PFSK-1 (cell line): ENCODE data around the gene UBA7.

Source experiments
- FOXP2 ChIP-seq: optimal IDR thresholded peaks from 2 replicates; pipeline ENCODE3; 2011; ENCODE audit warnings: borderline replicate concordance, control low read depth, inconsistent platforms; ENCODE audit not compliant: insufficient read depth; ENCODE audit errors: extremely low read length, extremely low read depth
- POLR2AphosphoS5 ChIP-seq: IDR thresholded peaks from 2 replicates; pipeline ENCODE4 v1.6.1; 2012; ENCODE audit warnings: low read depth, mild to moderate bottlenecking, control low read depth, low read length, moderate library complexity
- REST ChIP-seq, 2 experiments: IDR thresholded peaks; 2 replicates each; pipeline versions ENCODE4 v1.6.1 to v1.8.0; 2011 to 2012; ENCODE audit warnings: low read depth in 2 of 2, low read length in 2 of 2, control low read depth in 1 of 2, inconsistent platforms in 1 of 2, mild to moderate bottlenecking in 1 of 2, moderate library complexity in 1 of 2; ENCODE audit not compliant: insufficient read depth in 1 of 2
- SIN3A ChIP-seq: IDR thresholded peaks from 2 replicates; pipeline ENCODE4 v1.6.1; 2012; ENCODE audit warnings: mild to moderate bottlenecking, low read length, moderate library complexity, borderline replicate concordance; ENCODE audit not compliant: insufficient read depth
- TAF1 ChIP-seq: IDR thresholded peaks from 2 replicates; pipeline ENCODE4 v1.6.1; 2012; ENCODE audit warnings: low read length, control low read depth, borderline replicate concordance; ENCODE audit not compliant: insufficient read depth

Gene UBA7

GRCh38 chr3:49794926-49795905 is 18.5 kb downstream of the UBA7 start:
- TF ChIP-seq POLR2AphosphoS5, result no peak
- TF ChIP-seq REST (IDR thresholded peaks at IDR 0.05; ENCODE audit: insufficient read depth in 1 of 2, low read depth in 2 of 2, low read length in 2 of 2), result no peak
- TF ChIP-seq SIN3A, result no peak
- TF ChIP-seq TAF1, result no peak
- no peak for TF ChIP-seq FOXP2

- TF ChIP-seq FOXP2, result no peak
- TF ChIP-seq SIN3A, result no peak
- no peak for TF ChIP-seq POLR2AphosphoS5
- TF ChIP-seq REST (IDR thresholded peaks at IDR 0.05; ENCODE audit: insufficient read depth in 1 of 2, low read depth in 2 of 2, low read length in 2 of 2), result no peak
- TF ChIP-seq TAF1, result no peak
Measured at GRCh38 chr3:49794431-49794830, 19.3 kb downstream of the UBA7 start.

GRCh38 chr3:49793486-49794085 is 20.2 kb downstream of the UBA7 start:
- TF ChIP-seq REST (IDR thresholded peaks at IDR 0.05; ENCODE audit: insufficient read depth in 1 of 2, low read depth in 2 of 2, low read length in 2 of 2), result no peak
- no peak for TF ChIP-seq SIN3A
- no peak for TF ChIP-seq FOXP2
- no peak for TF ChIP-seq TAF1
- no peak for TF ChIP-seq POLR2AphosphoS5

GRCh38 chr3:49792371-49793150 is 21.2 kb downstream of the UBA7 start:
- TF ChIP-seq POLR2AphosphoS5 (no peak), TAF1 (no peak), FOXP2 (no peak), SIN3A (no peak), REST (IDR thresholded peaks at IDR 0.05; ENCODE audit: insufficient read depth in 1 of 2, low read depth in 2 of 2, low read length in 2 of 2) (no peak)
